HCT116 (cell line): ENCODE data around the gene ALG13. TPM values are rescaled to one million over a fixed set of nuclear protein-coding genes. Genes with fewer than 3 reads are reported as not detected.

ENCODE experiments used
- ATAC-seq: fragments of 200-7000 bp; cut with Tn5 transposase; 2 replicates; pipeline ENCODE4 v1.9.1; 2020; ENCODE audit warnings: mild to moderate bottlenecking, moderate library complexity
- BruUV-seq: library from RNA; stranded (reverse); fragments of 400-500 nt; replicated peaks from 2 replicates; lab custom pipeline; 2021; lab: Mats Ljungman, UMichigan
- CTCF ChIA-PET: fragments of 300-600 bp; sonication (Branson Sonifier 250); formaldehyde crosslinking; loops from one replicate; lab custom pipeline; 2021; ENCODE audit warnings: antibody characterized with exemption; lab: Charles Lee
- POLR2A ChIA-PET: fragments of 300-600, 350-600 bp; sonication (Branson Sonifier 250); formaldehyde crosslinking; loops from one replicate; lab custom pipeline; 2021; ENCODE audit warnings: antibody characterized with exemption; lab: Charles Lee
- RAD21 ChIA-PET, 2 experiments: fragments of 300-600 bp; sonication (Branson Sonifier 250); formaldehyde crosslinking; loops; one replicate each; lab custom pipeline; 2023; ENCODE audit warnings: low total read pairs in 2 of 2; ENCODE audit not compliant: uncharacterized antibody in 2 of 2, unreplicated experiment in 2 of 2, low non-redundant PET in 1 of 2; lab: Charles Lee
- DNase-seq: peaks from one replicate; pipeline ENCODE4 v3.0.0-alpha.2; 2010; ENCODE audit warnings: low read depth, low spot score
- H2AFZ ChIP-seq: fragments of 200-600 bp; shearing (Covaris generic), sonication (generic); 2 replicates; pipeline ENCODE4 v1.6.1; 2017; ENCODE audit warnings: low read depth, mixed run types, mixed read lengths, antibody characterized with exemption, low read length; ENCODE audit not compliant: poor library complexity, severe bottlenecking
- H3K27ac ChIP-seq: 2 replicates; pipeline ENCODE4 v1.5.1; 2012; ENCODE audit warnings: low read depth, low read length
- H3K27me3 ChIP-seq: fragments of 200-600 bp; sonication (generic); 2 replicates; pipeline ENCODE4 v1.6.1; 2016; ENCODE audit warnings: mixed run types, low read length, mixed read lengths; ENCODE audit not compliant: insufficient read depth
- H3K36me3 ChIP-seq, 2 experiments: fragments of 200-500 bp in 1 of 2; fragments of 200-600 bp in 1 of 2; sonication (Bioruptor generic) in 1 of 2; sonication (generic) in 1 of 2; 2 replicates each; pipeline versions ENCODE4 v1.5.1 to v1.6.1; 2014 to 2016; ENCODE audit warnings: low read length in 2 of 2, inconsistent platforms in 1 of 2, mixed read lengths in 1 of 2, mixed run types in 1 of 2; ENCODE audit not compliant: insufficient read depth in 2 of 2, control insufficient read depth in 1 of 2
- H3K4me1 ChIP-seq, 2 experiments: fragments of 200-600 bp in 1 of 2; sonication (generic) in 1 of 2; 2 replicates each; pipeline versions ENCODE4 v1.5.1 to v1.6.1; 2012 to 2017; ENCODE audit warnings: low read length in 2 of 2, inconsistent platforms in 1 of 2, mild to moderate bottlenecking in 1 of 2, mixed read lengths in 1 of 2, mixed run types in 1 of 2, moderate library complexity in 1 of 2; ENCODE audit not compliant: insufficient read depth in 2 of 2, control insufficient read depth in 1 of 2
- H3K4me2 ChIP-seq: fragments of 200-600 bp; sonication (generic); 2 replicates; pipeline ENCODE4 v1.6.1; 2017; ENCODE audit warnings: mixed run types, low read length, mixed read lengths
- H3K4me3 ChIP-seq, 2 experiments: fragments of 200-600 bp in 1 of 2; sonication (generic) in 1 of 2; replicated peaks in 1 of 2; 2 replicates each; pipeline ENCODE4 v1.5.1; 2011 to 2016; ENCODE audit warnings: low read length in 2 of 2, control low read depth in 1 of 2, low read depth in 1 of 2, mild to moderate bottlenecking in 1 of 2, mixed read lengths in 1 of 2, mixed run types in 1 of 2
- H3K79me2 ChIP-seq: fragments of 200-600 bp; sonication (generic); 2 replicates; pipeline ENCODE4 v1.6.1; 2017; ENCODE audit warnings: mild to moderate bottlenecking, mixed run types, low read length, moderate library complexity, mixed read lengths; ENCODE audit not compliant: insufficient read depth
- H3K9ac ChIP-seq: fragments of 200-600 bp; sonication (generic); 2 replicates; pipeline ENCODE4 v1.6.1; 2016; ENCODE audit warnings: low read length, mixed read lengths
- H3K9me2 ChIP-seq: fragments of 200-600 bp; sonication (generic), shearing (Covaris generic); 2 replicates; pipeline ENCODE4 v1.6.1; 2017; ENCODE audit warnings: mixed run types, mild to moderate bottlenecking, moderate library complexity; ENCODE audit not compliant: insufficient read depth
- H3K9me3 ChIP-seq, 2 experiments: fragments of 200-500 bp in 1 of 2; fragments of 200-600 bp in 1 of 2; sonication (Bioruptor generic) in 1 of 2; sonication (generic) in 1 of 2; 2 replicates each; pipeline ENCODE4 v1.6.1; 2014 to 2017; ENCODE audit warnings: low read length in 2 of 2, mixed read lengths in 2 of 2, inconsistent platforms in 1 of 2, low read depth in 1 of 2, mild to moderate bottlenecking in 1 of 2, mixed run types in 1 of 2, moderate library complexity in 1 of 2; ENCODE audit not compliant: control insufficient read depth in 1 of 2, insufficient read depth in 1 of 2
- H4K20me1 ChIP-seq: fragments of 200-600 bp; sonication (generic), shearing (Covaris generic); 2 replicates; pipeline ENCODE4 v1.6.1; 2017; ENCODE audit warnings: mixed run types, mild to moderate bottlenecking, moderate library complexity; ENCODE audit not compliant: insufficient read depth
- ATF3 ChIP-seq: IDR thresholded peaks from 2 replicates; pipeline ENCODE4 v1.6.1; 2012
- CEBPB ChIP-seq: IDR thresholded peaks from 2 replicates; pipeline ENCODE4 v1.6.1; 2012; ENCODE audit warnings: low read depth
- CTCF ChIP-seq, 3 experiments: fragments of 200-600 bp in 1 of 3; sonication (generic) in 1 of 3; IDR thresholded peaks in 2 of 3; conservative IDR thresholded peaks in 1 of 3; 2 replicates each; pipeline ENCODE4 v1.5.1; 2012 to 2017; ENCODE audit warnings: low read depth in 2 of 3, low read length in 2 of 3, antibody characterized with exemption in 1 of 3, borderline replicate concordance in 1 of 3, control low read depth in 1 of 3, mild to moderate bottlenecking in 1 of 3, mixed read lengths in 1 of 3, mixed run types in 1 of 3, moderate library complexity in 1 of 3; ENCODE audit not compliant: insufficient read depth in 1 of 3
- EGR1 ChIP-seq: IDR thresholded peaks from 2 replicates; pipeline ENCODE4 v1.6.1; 2012; ENCODE audit warnings: low read depth
- EZH2 ChIP-seq: fragments of 200-600 bp; sonication (generic); IDR thresholded peaks from 2 replicates; pipeline ENCODE4 v1.6.1; 2017; ENCODE audit warnings: antibody characterized with exemption, mixed run types
- FOSL1 ChIP-seq: IDR thresholded peaks from 2 replicates; pipeline ENCODE4 v1.6.1; 2012; ENCODE audit warnings: low read depth
- JUND ChIP-seq: IDR thresholded peaks from 2 replicates; pipeline ENCODE4 v1.6.1; 2012
- POLR2A ChIP-seq: IDR thresholded peaks from 2 replicates; pipeline ENCODE4 v1.7.0; 2011; ENCODE audit warnings: borderline replicate concordance; ENCODE audit not compliant: insufficient read depth, insufficient read length; ENCODE audit errors: extremely low read depth
- RAD21 ChIP-seq: IDR thresholded peaks from 2 replicates; pipeline ENCODE4 v1.6.1; 2012; ENCODE audit warnings: low read depth, mild to moderate bottlenecking
- REST ChIP-seq: IDR thresholded peaks from 2 replicates; pipeline ENCODE4 v1.6.1; 2012; ENCODE audit warnings: low read depth
- SP1 ChIP-seq: IDR thresholded peaks from 2 replicates; pipeline ENCODE4 v1.6.1; 2012; ENCODE audit warnings: low read depth
- SRF ChIP-seq: IDR thresholded peaks from 2 replicates; pipeline ENCODE4 v1.6.1; 2012; ENCODE audit warnings: low read depth
- TCF7L2 ChIP-seq: IDR thresholded peaks from 2 replicates; pipeline ENCODE4 v1.7.0; 2011; ENCODE audit warnings: borderline replicate concordance, inconsistent platforms; ENCODE audit not compliant: insufficient read depth, insufficient read length; ENCODE audit errors: extremely low read depth
- YY1 ChIP-seq: IDR thresholded peaks from 2 replicates; pipeline ENCODE4 v1.6.1; 2011; ENCODE audit warnings: low read length, low read depth, moderate library complexity, mild to moderate bottlenecking; ENCODE audit not compliant: insufficient replicate concordance; ENCODE audit errors: extremely low read depth
- ZBTB33 ChIP-seq: IDR thresholded peaks from 2 replicates; pipeline ENCODE4 v1.6.1; 2011; ENCODE audit warnings: mild to moderate bottlenecking, low read length, moderate library complexity; ENCODE audit not compliant: insufficient replicate concordance; ENCODE audit errors: extremely low read depth
- ZFX ChIP-seq: fragments of 450-650 bp; IDR thresholded peaks from 2 replicates; pipeline ENCODE4 v1.6.1; 2017
- ZNF274 ChIP-seq: fragments of 200-500 bp; sonication (Bioruptor generic); IDR thresholded peaks from 2 replicates; pipeline ENCODE4 v1.6.1; 2014; ENCODE audit warnings: mild to moderate bottlenecking, low read depth, low read length, inconsistent platforms
- intact Hi-C: fragments of 100-400 bp; cut with micrococcal nuclease; formaldehyde crosslinking; loops from 2 replicates; pipeline ENCODE4 v1.10.0; 2022
- total RNA-seq: library from RNA; stranded (reverse); gene quantifications from one replicate; pipeline ENCODE4 v1.2.1, GENCODE V29; 2021; ENCODE audit not compliant: unreplicated experiment

Gene ALG13
- total RNA-seq, 1 experiment from 2014 or later = 50.4 TPM

- no peaks in the 10 kb centered on the region for H3K79me2 ChIP-seq
- DNase-seq (no peak), ATAC-seq (no peak)
- no peak overlapping the region for H3K27ac ChIP-seq
- H4K20me1 ChIP-seq = no peaks in the 10 kb centered on the region
- H3K4me2 ChIP-seq = no peak overlapping the region
- POLR2A ChIA-PET = no interaction called here
- no peak overlapping the region for H2AFZ ChIP-seq
- CTCF ChIA-PET = no interaction called here
- H3K9me2 ChIP-seq = no peaks in the 10 kb centered on the region
- no peaks in the 10 kb centered on the region for H3K36me3 ChIP-seq
- no peaks in the 10 kb centered on the region for H3K4me1 ChIP-seq
- BruUV-seq = no TSS peak
- intact Hi-C loops = no loop called here
- H3K4me3 ChIP-seq = no peak overlapping the region
- H3K9me3 ChIP-seq = no peaks in the 10 kb centered on the region
- no peak overlapping the region for H3K9ac ChIP-seq
- RAD21 ChIA-PET = no interaction called here
- H3K27me3 ChIP-seq = no peaks in the 10 kb centered on the region
- TF ChIP-seq SP1 (no peak), YY1 (no peak), REST (no peak), CEBPB (no peak), ZFX (no peak), EZH2 (no peak), TCF7L2 (no peak), ATF3 (no peak), EGR1 (no peak), CTCF (IDR thresholded peaks at IDR 0.05 in 2 of 3, conservative IDR thresholded peaks at IDR 0.05 in 1 of 3; ENCODE audit: borderline replicate concordance in 1 of 3, insufficient read depth in 1 of 3, low read depth in 2 of 3, low read length in 2 of 3) (no peak), ZNF274 (no peak), POLR2A (no peak), RAD21 (no peak), JUND (no peak), ZBTB33 (no peak), FOSL1 (no peak), SRF (no peak)
- TF ChIP-seq, all 23 proteins: peak for 0
Measured at GRCh38 chrX:111695297-111695880, 14.4 kb downstream of the ALG13 start.
